Testis (tissue), 3 donors: ENCODE measurements around the gene LIN7A. TPM values are rescaled to one million over a fixed set of nuclear protein-coding genes. Genes with fewer than 3 reads are reported as not detected.
"Not testable (repeated sequence)": the region's sequence is repeated elsewhere in the genome, so short reads cannot be mapped to it uniquely, and the experiment has no call there.

Experiments
- DNase-seq: peaks from one replicate; pipeline ENCODE4 v3.0.0-alpha.2; 2019
- H3K27ac ChIP-seq, 2 donors: fragments of 200-600 bp; sonication (generic); one replicate each; pipeline ENCODE4 v1.5.1; 2019
- H3K27me3 ChIP-seq: fragments of 200-600 bp; sonication (generic); one replicate; pipeline ENCODE4 v1.5.1; 2019
- H3K36me3 ChIP-seq: fragments of 200-600 bp; sonication (generic); one replicate; pipeline ENCODE4 v1.5.1; 2017; ENCODE audit warnings: low read depth; ENCODE audit errors: missing control alignments
- H3K4me1 ChIP-seq: fragments of 200-600 bp; sonication (generic); one replicate; pipeline ENCODE4 v1.5.1; 2019
- H3K4me3 ChIP-seq, 2 donors: fragments of 200-600 bp; sonication (generic); one replicate each; pipeline ENCODE4 v1.5.1; 2017 to 2019
- H3K9me3 ChIP-seq: fragments of 200-600 bp; sonication (generic); one replicate; pipeline ENCODE4 v1.5.1; 2017
- CTCF ChIP-seq, 3 experiments: fragments of 450-650 bp in 2 of 3; fragments of 200-600 bp in 1 of 3; sonication (generic) in 1 of 3; IDR thresholded peaks; one replicate each; pipeline ENCODE4 v1.5.1; 2016 to 2019; ENCODE audit warnings: antibody characterized with exemption in 3 of 3, mild to moderate bottlenecking in 2 of 3, moderate library complexity in 1 of 3
- POLR2A ChIP-seq: fragments of 450-650 bp; IDR thresholded peaks from one replicate; pipeline ENCODE4 v1.6.1; 2017; ENCODE audit warnings: antibody characterized with exemption, mild to moderate bottlenecking, moderate library complexity
- WGBS, 2 donors: methylation state at CpG; one replicate each; pipeline ENCODE4 v1.1.5; 2018; 5-methylcytosine and 5-hydroxymethylcytosine counted together
- intact Hi-C: fragments of 100-400 bp; cut with DNase I; formaldehyde crosslinking; loops from one replicate; pipeline ENCODE4 v1.15.1; 2023; ENCODE audit warnings: low total_unique reads
- polyA plus RNA-seq: library from polyadenylated mRNA; stranded (reverse); fragments of 350-450 nt; fragmentation: Illumina TruSeq; extraction: RNeasy Lipid Tissue Mini Kit (QIAGEN cat#74804); gene quantifications from one replicate; pipeline ENCODE4 v1.2.3, GENCODE V29; 2014; ENCODE audit warnings: low read depth, low replicate concordance; ENCODE audit not compliant: insufficient read depth
- total RNA-seq, 2 donors: library from RNA; depleted of rRNA; stranded (reverse); fragments of >200 nt; gene quantifications; one replicate each; pipeline ENCODE4 v1.2.3, GENCODE V29; 2016

The LIN7A gene
- total and polyA plus RNA-seq, 3 donors from 2014 or later: 5.8 to 48.6 (median 12.0) TPM

GRCh38 chr12:80881106-80881505 is 56.6 kb downstream of the LIN7A start:
- TF ChIP-seq CTCF (IDR thresholded peaks at IDR 0.05) (no peak), POLR2A (no peak)
- Histone ChIP-seq H3K4me3 (no peak overlapping the region), H3K4me1 (peaks cover 8% of the 10 kb centered on the region), H3K27ac (no peak overlapping the region), H3K27me3 (no peaks in the 10 kb centered on the region), H3K36me3 (no peaks in the 10 kb centered on the region), H3K9me3 (no peaks in the 10 kb centered on the region)
- no peak for DNase-seq
- intact Hi-C loops: no loop called here

- H3K36me3 ChIP-seq, intact Hi-C loops, H3K4me1 ChIP-seq, H3K4me3 ChIP-seq, H3K27ac ChIP-seq, H3K9me3 ChIP-seq, H3K27me3 ChIP-seq: not testable (repeated sequence)
- 70 to 78% methylated on average over 8 of the region's 8 CpGs for WGBS, 2 donors
- peak; percentile 59 for DNase-seq
Observed at GRCh38 chr12:80878452-80878851, 59.3 kb downstream of the LIN7A start.

GRCh38 chr12:80877721-80878265 is 59.9 kb downstream of the LIN7A start:
- DNase-seq: no peak
- intact Hi-C loops: no loop called here
- H3K4me3 ChIP-seq: no peak overlapping the region
- no peaks in the 10 kb centered on the region for H3K27me3 ChIP-seq
- H3K36me3 ChIP-seq: no peaks in the 10 kb centered on the region
- 14 to 17% methylated on average over 2 of the region's 2 CpGs for WGBS, 2 donors
- no peaks in the 10 kb centered on the region for H3K9me3 ChIP-seq
- peaks cover 8% of the 10 kb centered on the region for H3K4me1 ChIP-seq
- H3K27ac ChIP-seq: no peak overlapping the region
- TF ChIP-seq POLR2A (no peak), CTCF (IDR thresholded peaks at IDR 0.05) (no peak)

GRCh38 chr12:80872053-80872452 is 65.7 kb downstream of the LIN7A start:
- no peaks in the 10 kb centered on the region for H3K27me3 ChIP-seq
- DNase-seq: no peak
- H3K36me3 ChIP-seq: no peaks in the 10 kb centered on the region
- H3K27ac ChIP-seq: no peak overlapping the region
- no peaks in the 10 kb centered on the region for H3K4me1 ChIP-seq
- intact Hi-C loops: no loop called here
- H3K9me3 ChIP-seq: no peaks in the 10 kb centered on the region
- no peak overlapping the region for H3K4me3 ChIP-seq
- TF ChIP-seq CTCF (IDR thresholded peaks at IDR 0.05): no peak
- no peak for TF ChIP-seq POLR2A

- TF ChIP-seq POLR2A (no peak), CTCF (IDR thresholded peaks at IDR 0.05) (no peak)
- no peak overlapping the region for H3K4me3 ChIP-seq
- DNase-seq: no peak
- no peak overlapping the region for H3K27ac ChIP-seq
- no peaks in the 10 kb centered on the region for H3K4me1 ChIP-seq
- WGBS, 2 donors: 73 to 89% methylated on average over 2 of the region's 2 CpGs
- no peaks in the 10 kb centered on the region for H3K36me3 ChIP-seq
- H3K9me3 ChIP-seq: no peaks in the 10 kb centered on the region
- H3K27me3 ChIP-seq: no peaks in the 10 kb centered on the region
- intact Hi-C loops: no loop called here
Observed at GRCh38 chr12:80869264-80869663, 68.5 kb downstream of the LIN7A start.
